PC-3 (cell line): ENCODE results near the gene METTL8. TPM values are rescaled to one million over a fixed set of nuclear protein-coding genes. Genes with fewer than 3 reads are reported as not detected.

Experiments used
- ATAC-seq: fragments of 200-7000 bp; cut with Tn5 transposase; 2 replicates; pipeline ENCODE4 v1.9.1; 2020; ENCODE audit warnings: mild to moderate bottlenecking, moderate library complexity
- BruUV-seq: library from RNA; stranded (reverse); fragments of 400-500 nt; replicated peaks from 2 replicates; lab custom pipeline; 2021; lab: Mats Ljungman, UMichigan
- CTCF ChIA-PET: fragments of 300-600 bp; sonication (Branson Sonifier 250); formaldehyde crosslinking; loops from one replicate; lab custom pipeline; 2022; ENCODE audit warnings: antibody characterized with exemption; lab: Charles Lee
- POLR2A ChIA-PET: fragments of 300-600 bp; sonication (Branson Sonifier 250); formaldehyde crosslinking; loops from one replicate; lab custom pipeline; 2022; ENCODE audit warnings: antibody characterized with exemption; ENCODE audit not compliant: unreplicated experiment; lab: Charles Lee
- DNase-seq: peaks from one replicate; pipeline ENCODE4 v3.0.0-alpha.2; 2015
- H2AFZ ChIP-seq: fragments of 300-600 bp; sonication (generic); 2 replicates; pipeline ENCODE4 v1.6.0; 2016; ENCODE audit warnings: antibody characterized with exemption, low read length
- H3F3A ChIP-seq: fragments of 300-600 bp; sonication (generic); one replicate; pipeline ENCODE4 v1.6.0; 2017; ENCODE audit warnings: antibody characterized with exemption, low read length, control low read depth, mild to moderate bottlenecking; ENCODE audit not compliant: unreplicated experiment
- H3K27ac ChIP-seq: fragments of 300-600 bp; sonication (generic); 2 replicates; pipeline ENCODE4 v1.5.1; 2016; ENCODE audit warnings: mild to moderate bottlenecking, low read length
- H3K27me3 ChIP-seq: fragments of 300-600 bp; sonication (generic); 2 replicates; pipeline ENCODE4 v1.6.1; 2016; ENCODE audit warnings: low read length, mixed read lengths
- H3K36me3 ChIP-seq: fragments of 300-600 bp; sonication (generic); 2 replicates; pipeline ENCODE4 v1.6.1; 2016; ENCODE audit warnings: low read depth, mixed run types, low read length, mixed read lengths
- H3K4me1 ChIP-seq: fragments of 300-600 bp; sonication (generic); 2 replicates; pipeline ENCODE4 v1.5.1; 2016; ENCODE audit warnings: low read length; ENCODE audit not compliant: insufficient read depth
- H3K4me2 ChIP-seq: fragments of 300-600 bp; sonication (generic); 2 replicates; pipeline ENCODE4 v1.6.0; 2016; ENCODE audit warnings: low read length
- H3K4me3 ChIP-seq: fragments of 300-600 bp; sonication (generic); 2 replicates; pipeline ENCODE4 v1.5.1; 2016; ENCODE audit warnings: mild to moderate bottlenecking, low read length, mixed read lengths
- H3K79me2 ChIP-seq: fragments of 300-600 bp; sonication (generic); 2 replicates; pipeline ENCODE4 v1.6.1; 2017; ENCODE audit warnings: low read length, mixed read lengths
- H3K9ac ChIP-seq: fragments of 300-600 bp; sonication (generic); 2 replicates; pipeline ENCODE4 v1.6.0; 2016; ENCODE audit warnings: mild to moderate bottlenecking, low read length
- H3K9me2 ChIP-seq: fragments of 300-600 bp; sonication (generic); replicated peaks from 2 replicates; pipeline ENCODE4 v1.6.1; 2016; ENCODE audit warnings: mixed run types, low read length, mixed read lengths
- H3K9me3 ChIP-seq: fragments of 300-600 bp; sonication (generic); 2 replicates; pipeline ENCODE4 v1.6.1; 2016; ENCODE audit warnings: low read length, mixed read lengths
- H4K20me1 ChIP-seq: fragments of 300-600 bp; sonication (generic); 2 replicates; pipeline ENCODE4 v1.6.1; 2016; ENCODE audit warnings: low read length, mixed read lengths
- CTCF ChIP-seq: fragments of 300-600 bp; sonication (generic); conservative IDR thresholded peaks from 2 replicates; pipeline ENCODE4 v1.5.1; 2017; ENCODE audit warnings: antibody characterized with exemption, low read depth, mild to moderate bottlenecking, low read length
- EZH2 ChIP-seq: fragments of 300-600 bp; sonication (generic); IDR thresholded peaks from one replicate; pipeline ENCODE4 v1.6.1; 2017; ENCODE audit warnings: antibody characterized with exemption, mild to moderate bottlenecking, low read length; ENCODE audit not compliant: unreplicated experiment
- EZH2phosphoT487 ChIP-seq: fragments of 300-600 bp; sonication (generic); IDR thresholded peaks from 2 replicates; pipeline ENCODE4 v1.6.1; 2018; ENCODE audit warnings: mild to moderate bottlenecking, antibody characterized with exemption, low read length, borderline replicate concordance
- intact Hi-C: fragments of 100-400 bp; cut with micrococcal nuclease; formaldehyde crosslinking; loops from 2 replicates; pipeline ENCODE4 v1.9.0; 2023
- total RNA-seq: library from RNA; depleted of rRNA; stranded (reverse); fragments of >200 nt; gene quantifications from 2 replicates; pipeline ENCODE4 v1.2.3, GENCODE V29; 2014

Gene METTL8
- total RNA-seq, 1 experiment from 2014 or later: 10.8 TPM

- no peaks in the 10 kb centered on the region for H3K79me2 ChIP-seq
- 0 out of 2 replicates have a peak overlapping the region, but pooled peaks have one; percentile 7 for H3K27ac ChIP-seq
- no peak overlapping the region for H2AFZ ChIP-seq
- TF ChIP-seq EZH2 (no peak), CTCF (no peak), EZH2phosphoT487 (no peak)
- H3K4me3 ChIP-seq: no peak overlapping the region
- no peaks in the 10 kb centered on the region for H4K20me1 ChIP-seq
- no peaks in the 10 kb centered on the region for H3F3A ChIP-seq
- intact Hi-C loops: loop anchor here (2.0 to 10.0 kb wide), 3 partner anchors 46 to 181 kb away; partner anchors contain the start of gene TLK1
- POLR2A ChIA-PET: no interaction called here
- peak; percentile 65 for ATAC-seq
- no peaks in the 10 kb centered on the region for H3K9me2 ChIP-seq
- H3K9me3 ChIP-seq: no peaks in the 10 kb centered on the region
- CTCF ChIA-PET: no interaction called here
- H3K4me1 ChIP-seq: peaks cover 25% of the 10 kb centered on the region
- no peaks in the 10 kb centered on the region for H3K27me3 ChIP-seq
- peak; percentile 53 for DNase-seq
- H3K4me2 ChIP-seq: peak overlapping the region; percentile 39
- BruUV-seq: no TSS peak
- H3K36me3 ChIP-seq: no peaks in the 10 kb centered on the region
- no peak overlapping the region for H3K9ac ChIP-seq
Measured at GRCh38 chr2:171345971-171346722, 87.6 kb downstream of the METTL8 start.

- Histone ChIP-seq H3K4me1 (peaks cover 28% of the 10 kb centered on the region), H3K27me3 (no peaks in the 10 kb centered on the region), H3K9me3 (no peaks in the 10 kb centered on the region), H3K9ac (no peak overlapping the region), H3K36me3 (no peaks in the 10 kb centered on the region), H4K20me1 (no peaks in the 10 kb centered on the region), H3K9me2 (no peaks in the 10 kb centered on the region), H3F3A (no peaks in the 10 kb centered on the region), H3K4me2 (no peak overlapping the region), H3K27ac (no peak overlapping the region), H3K4me3 (no peak overlapping the region), H3K79me2 (no peaks in the 10 kb centered on the region), H2AFZ (no peak overlapping the region)
- POLR2A ChIA-PET: no interaction called here
- TF ChIP-seq EZH2: no peak
- TF ChIP-seq CTCF: no peak
- TF ChIP-seq EZH2phosphoT487: no peak
- no peak for ATAC-seq
- CTCF ChIA-PET: interaction anchor here (0.7 kb wide), 1 partner anchor 18 kb away, joined by 3 read pairs; no protein-coding TSS in a partner anchor
- DNase-seq: no peak
- intact Hi-C loops: loop anchor here (10.0 kb wide), 1 partner anchor 179 kb away; the partner anchor contains the start of gene TLK1
- no TSS peak for BruUV-seq
Measured at GRCh38 chr2:171344182-171344581, 89.6 kb downstream of the METTL8 start.

- Histone ChIP-seq H3K4me2 (no peak overlapping the region), H3F3A (no peaks in the 10 kb centered on the region), H3K36me3 (no peaks in the 10 kb centered on the region), H3K4me3 (no peak overlapping the region), H2AFZ (no peak overlapping the region), H4K20me1 (no peaks in the 10 kb centered on the region), H3K9me2 (no peaks in the 10 kb centered on the region), H3K9ac (no peak overlapping the region), H3K79me2 (no peaks in the 10 kb centered on the region), H3K9me3 (no peaks in the 10 kb centered on the region), H3K4me1 (peaks cover 14% of the 10 kb centered on the region), H3K27ac (no peak overlapping the region), H3K27me3 (no peaks in the 10 kb centered on the region)
- intact Hi-C loops: loop anchor here (10.0 kb wide), 1 partner anchor 177 kb away; the partner anchor contains the start of gene TLK1
- BruUV-seq: no TSS peak
- ChIA-PET CTCF (no interaction called here), POLR2A (no interaction called here)
- DNase-seq (no peak), ATAC-seq (no peak)
- TF ChIP-seq EZH2: no peak
- TF ChIP-seq CTCF: no peak
- TF ChIP-seq EZH2phosphoT487: no peak
Measured at GRCh38 chr2:171342067-171342413, 91.8 kb downstream of the METTL8 start.
